Loucy (cell line): Measurements from ENCODE around the gene VWF.

Experiments used
- H2AFZ ChIP-seq: fragments of 200-600 bp; sonication (generic); 2 replicates; pipeline ENCODE4 v1.6.0; 2016; ENCODE audit warnings: antibody characterized with exemption, mild to moderate bottlenecking, low read length, moderate library complexity
- H3F3A ChIP-seq: fragments of 200-600 bp; 2 replicates; pipeline ENCODE4 v1.6.0; 2016; ENCODE audit warnings: antibody characterized with exemption, low read depth, mild to moderate bottlenecking
- H3K27me3 ChIP-seq: fragments of 200-600 bp; sonication (generic); 2 replicates; pipeline ENCODE4 v1.6.1; 2014; ENCODE audit warnings: low read length, mild to moderate bottlenecking; ENCODE audit not compliant: insufficient read depth, poor library complexity, severe bottlenecking
- H3K36me3 ChIP-seq: fragments of 200-600 bp; sonication (generic); 2 replicates; pipeline ENCODE4 v1.6.1; 2016; ENCODE audit warnings: low read length; ENCODE audit not compliant: insufficient read depth
- H3K4me1 ChIP-seq: fragments of 200-600 bp; sonication (generic); 2 replicates; pipeline ENCODE4 v1.5.1; 2014; ENCODE audit warnings: low read length, mild to moderate bottlenecking; ENCODE audit not compliant: insufficient read depth, poor library complexity, severe bottlenecking
- H3K4me2 ChIP-seq: fragments of 200-600 bp; sonication (generic); 2 replicates; pipeline ENCODE4 v1.6.0; 2014; ENCODE audit warnings: antibody characterized with exemption, low read length, low read depth, mild to moderate bottlenecking; ENCODE audit not compliant: poor library complexity, severe bottlenecking
- H3K4me3 ChIP-seq: fragments of 200-600 bp; sonication (generic); 2 replicates; pipeline ENCODE4 v1.5.1; 2014; ENCODE audit warnings: low read length, mild to moderate bottlenecking, mixed read lengths; ENCODE audit not compliant: poor library complexity, severe bottlenecking
- H3K79me2 ChIP-seq: fragments of 200-600 bp; sonication (generic); 2 replicates; pipeline ENCODE4 v1.6.1; 2014; ENCODE audit warnings: low read length; ENCODE audit not compliant: insufficient read depth
- H3K9ac ChIP-seq: fragments of 200-600 bp; sonication (generic); 2 replicates; pipeline ENCODE4 v1.6.0; 2014; ENCODE audit warnings: mild to moderate bottlenecking, low read depth, low read length, moderate library complexity; ENCODE audit not compliant: poor library complexity, severe bottlenecking
- H3K9me2 ChIP-seq: fragments of 200-600 bp; sonication (generic); replicated peaks from 2 replicates; pipeline ENCODE4 v1.6.1; 2016; ENCODE audit warnings: low read depth, low read length, mixed read lengths
- H3K9me3 ChIP-seq: fragments of 200-600 bp; sonication (generic); 2 replicates; pipeline ENCODE4 v1.6.1; 2014; ENCODE audit warnings: mild to moderate bottlenecking, antibody characterized with exemption, low read length, low read depth; ENCODE audit not compliant: insufficient read depth
- H4K20me1 ChIP-seq: fragments of 200-600 bp; sonication (generic); 2 replicates; pipeline ENCODE4 v1.6.0; 2014; ENCODE audit warnings: antibody characterized with exemption, low read length, mild to moderate bottlenecking; ENCODE audit not compliant: insufficient read depth, poor library complexity, severe bottlenecking
- EZH2phosphoT487 ChIP-seq: fragments of 200-600 bp; IDR thresholded peaks from 2 replicates; pipeline ENCODE4 v1.6.1; 2018; ENCODE audit warnings: antibody characterized with exemption, mild to moderate bottlenecking, moderate library complexity, borderline replicate concordance
- TF ChIP-seq, protein P1 (sequence below): fragments of 200-600 bp; sonication (generic); conservative IDR thresholded peaks from 2 replicates; pipeline ENCODE4 v1.5.1; 2014; ENCODE audit warnings: mild to moderate bottlenecking, antibody characterized with exemption, low read length

The VWF gene

GRCh38 chr12:6132496-6132895 lies 8.0 kb upstream of the VWF start:
- Histone ChIP-seq H3K9me2 (no peaks in the 10 kb centered on the region), H4K20me1 (no peaks in the 10 kb centered on the region), H2AFZ (no peak overlapping the region), H3K27me3 (no peaks in the 10 kb centered on the region), H3F3A (no peaks in the 10 kb centered on the region), H3K9ac (no peak overlapping the region), H3K4me1 (no peaks in the 10 kb centered on the region), H3K79me2 (no peaks in the 10 kb centered on the region), H3K9me3 (no peaks in the 10 kb centered on the region), H3K4me2 (no peak overlapping the region), H3K36me3 (no peaks in the 10 kb centered on the region), H3K4me3 (no peak overlapping the region)
- no peak for TF ChIP-seq EZH2phosphoT487
- TF ChIP-seq, protein P1, sequence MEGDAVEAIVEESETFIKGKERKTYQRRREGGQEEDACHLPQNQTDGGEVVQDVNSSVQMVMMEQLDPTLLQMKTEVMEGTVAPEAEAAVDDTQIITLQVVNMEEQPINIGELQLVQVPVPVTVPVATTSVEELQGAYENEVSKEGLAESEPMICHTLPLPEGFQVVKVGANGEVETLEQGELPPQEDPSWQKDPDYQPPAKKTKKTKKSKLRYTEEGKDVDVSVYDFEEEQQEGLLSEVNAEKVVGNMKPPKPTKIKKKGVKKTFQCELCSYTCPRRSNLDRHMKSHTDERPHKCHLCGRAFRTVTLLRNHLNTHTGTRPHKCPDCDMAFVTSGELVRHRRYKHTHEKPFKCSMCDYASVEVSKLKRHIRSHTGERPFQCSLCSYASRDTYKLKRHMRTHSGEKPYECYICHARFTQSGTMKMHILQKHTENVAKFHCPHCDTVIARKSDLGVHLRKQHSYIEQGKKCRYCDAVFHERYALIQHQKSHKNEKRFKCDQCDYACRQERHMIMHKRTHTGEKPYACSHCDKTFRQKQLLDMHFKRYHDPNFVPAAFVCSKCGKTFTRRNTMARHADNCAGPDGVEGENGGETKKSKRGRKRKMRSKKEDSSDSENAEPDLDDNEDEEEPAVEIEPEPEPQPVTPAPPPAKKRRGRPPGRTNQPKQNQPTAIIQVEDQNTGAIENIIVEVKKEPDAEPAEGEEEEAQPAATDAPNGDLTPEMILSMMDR, result no peak

- H3K9ac ChIP-seq, result no peak overlapping the region
- no peaks in the 10 kb centered on the region for H3K9me2 ChIP-seq
- H3K9me3 ChIP-seq, result no peaks in the 10 kb centered on the region
- H3K4me2 ChIP-seq, result no peak overlapping the region
- TF ChIP-seq, protein P1, result no peak
- no peak for TF ChIP-seq EZH2phosphoT487
- H3F3A ChIP-seq, result no peaks in the 10 kb centered on the region
- H3K79me2 ChIP-seq, result no peaks in the 10 kb centered on the region
- H2AFZ ChIP-seq, result no peak overlapping the region
- no peaks in the 10 kb centered on the region for H3K36me3 ChIP-seq
- no peak overlapping the region for H3K4me3 ChIP-seq
- H3K4me1 ChIP-seq, result peaks cover 20% of the 10 kb centered on the region
- no peaks in the 10 kb centered on the region for H3K27me3 ChIP-seq
- H4K20me1 ChIP-seq, result no peaks in the 10 kb centered on the region
These were observed 789 bp upstream of the VWF start for GRCh38 chr12:6125310-6125608.

DNA sequence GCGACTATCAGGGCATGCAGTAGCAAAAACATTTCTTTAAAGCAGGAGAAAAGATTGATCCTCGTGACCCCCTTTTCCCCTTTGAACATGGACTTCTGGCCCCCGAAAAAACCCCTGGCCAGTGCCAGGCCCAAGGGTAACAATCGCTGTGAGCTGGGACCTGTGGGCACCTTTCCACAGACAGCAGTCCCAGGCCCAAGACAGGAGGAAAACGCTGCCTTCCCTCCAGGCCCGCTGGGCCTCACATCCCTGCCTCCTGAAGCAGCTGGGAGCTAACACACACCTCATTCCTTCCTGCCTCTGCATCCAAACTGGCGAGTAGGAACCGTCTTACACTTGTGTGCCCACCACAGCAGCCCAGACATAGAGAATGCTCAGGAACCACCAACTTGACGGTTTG lies 1.2 kb downstream of the VWF start:
- no peak overlapping the region for H2AFZ ChIP-seq
- H3K27me3 ChIP-seq, result no peaks in the 10 kb centered on the region
- H3K4me2 ChIP-seq, result no peak overlapping the region
- H4K20me1 ChIP-seq, result no peaks in the 10 kb centered on the region
- TF ChIP-seq, protein P1, result no peak
- no peak for TF ChIP-seq EZH2phosphoT487
- no peaks in the 10 kb centered on the region for H3F3A ChIP-seq
- peaks cover 20% of the 10 kb centered on the region for H3K4me1 ChIP-seq
- H3K79me2 ChIP-seq, result no peaks in the 10 kb centered on the region
- no peaks in the 10 kb centered on the region for H3K9me2 ChIP-seq
- H3K9me3 ChIP-seq, result no peaks in the 10 kb centered on the region
- no peaks in the 10 kb centered on the region for H3K36me3 ChIP-seq
- no peak overlapping the region for H3K9ac ChIP-seq
- no peak overlapping the region for H3K4me3 ChIP-seq
